ENCODE measurements around the gene TP53BP2. TPM values are rescaled to one million over a fixed set of nuclear protein-coding genes. Genes with fewer than 3 reads are reported as not detected.

The TP53BP2 gene
- total RNA-seq, 1 experiment from 2014 or later, result 32.0 TPM

DNA sequence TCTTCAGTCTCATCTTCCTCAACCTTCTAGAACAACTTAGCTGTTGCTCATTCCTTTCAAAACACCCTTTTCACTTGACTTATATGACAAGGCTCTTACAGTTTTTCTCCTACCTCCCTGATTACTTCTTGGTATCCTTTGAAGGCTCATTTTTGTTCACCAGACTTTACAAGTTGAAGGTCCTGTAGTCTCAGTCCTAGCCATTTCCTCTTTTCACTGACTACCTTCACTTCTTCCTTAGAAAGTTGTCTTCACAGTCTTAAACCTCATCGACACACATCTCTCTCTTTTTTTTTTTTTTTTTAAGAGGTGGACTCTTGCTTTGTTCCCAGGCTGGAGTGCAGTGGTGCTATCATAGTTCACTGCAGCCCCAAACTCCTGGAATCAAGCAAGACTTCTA is 6.6 kb upstream of the TP53BP2 start:
- no peaks in the 10 kb centered on the region for H4K20me1 ChIP-seq (ENCODE audit: low read length)
- TF ChIP-seq, protein P1, sequence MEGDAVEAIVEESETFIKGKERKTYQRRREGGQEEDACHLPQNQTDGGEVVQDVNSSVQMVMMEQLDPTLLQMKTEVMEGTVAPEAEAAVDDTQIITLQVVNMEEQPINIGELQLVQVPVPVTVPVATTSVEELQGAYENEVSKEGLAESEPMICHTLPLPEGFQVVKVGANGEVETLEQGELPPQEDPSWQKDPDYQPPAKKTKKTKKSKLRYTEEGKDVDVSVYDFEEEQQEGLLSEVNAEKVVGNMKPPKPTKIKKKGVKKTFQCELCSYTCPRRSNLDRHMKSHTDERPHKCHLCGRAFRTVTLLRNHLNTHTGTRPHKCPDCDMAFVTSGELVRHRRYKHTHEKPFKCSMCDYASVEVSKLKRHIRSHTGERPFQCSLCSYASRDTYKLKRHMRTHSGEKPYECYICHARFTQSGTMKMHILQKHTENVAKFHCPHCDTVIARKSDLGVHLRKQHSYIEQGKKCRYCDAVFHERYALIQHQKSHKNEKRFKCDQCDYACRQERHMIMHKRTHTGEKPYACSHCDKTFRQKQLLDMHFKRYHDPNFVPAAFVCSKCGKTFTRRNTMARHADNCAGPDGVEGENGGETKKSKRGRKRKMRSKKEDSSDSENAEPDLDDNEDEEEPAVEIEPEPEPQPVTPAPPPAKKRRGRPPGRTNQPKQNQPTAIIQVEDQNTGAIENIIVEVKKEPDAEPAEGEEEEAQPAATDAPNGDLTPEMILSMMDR (conservative IDR thresholded peaks at IDR 0.05; ENCODE audit: low read depth, low read length), result no peak
- no peak for TF ChIP-seq EZH2phosphoT487 (IDR thresholded peaks at IDR 0.05; ENCODE audit: borderline replicate concordance, low read length)
- TF ChIP-seq EZH2 (IDR thresholded peaks at IDR 0.05; ENCODE audit: low read length, unreplicated experiment), result no peak
- intact Hi-C loops (cut with micrococcal nuclease), result no loop called here
- H2AFZ ChIP-seq (ENCODE audit: low read length), result no peak overlapping the region
- ChIA-PET POLR2A (ENCODE audit: unreplicated experiment) (no interaction called here), CTCF (no interaction called here)
- H3K9me2 ChIP-seq (replicated peaks; ENCODE audit: low read length), result no peaks in the 10 kb centered on the region
- H3K36me3 ChIP-seq (ENCODE audit: low read depth, low read length), result no peaks in the 10 kb centered on the region
- H3K79me2 ChIP-seq (ENCODE audit: low read length), result no peaks in the 10 kb centered on the region
- no peak overlapping the region for H3K27ac ChIP-seq (ENCODE audit: low read length)
- H3F3A ChIP-seq (ENCODE audit: low read length, unreplicated experiment), result no peaks in the 10 kb centered on the region
- no peak overlapping the region for H3K9ac ChIP-seq (ENCODE audit: low read length)
- no peaks in the 10 kb centered on the region for H3K9me3 ChIP-seq (ENCODE audit: low read length)
- DNase-seq (no peak), ATAC-seq (no peak)
- no peak overlapping the region for H3K4me2 ChIP-seq (ENCODE audit: low read length)
- BruUV-seq (replicated peaks), result no TSS peak
- H3K4me1 ChIP-seq (ENCODE audit: insufficient read depth, low read length), result no peaks in the 10 kb centered on the region
- no peak overlapping the region for H3K4me3 ChIP-seq (ENCODE audit: low read length)
- H3K27me3 ChIP-seq (ENCODE audit: low read length), result no peaks in the 10 kb centered on the region

DNA sequence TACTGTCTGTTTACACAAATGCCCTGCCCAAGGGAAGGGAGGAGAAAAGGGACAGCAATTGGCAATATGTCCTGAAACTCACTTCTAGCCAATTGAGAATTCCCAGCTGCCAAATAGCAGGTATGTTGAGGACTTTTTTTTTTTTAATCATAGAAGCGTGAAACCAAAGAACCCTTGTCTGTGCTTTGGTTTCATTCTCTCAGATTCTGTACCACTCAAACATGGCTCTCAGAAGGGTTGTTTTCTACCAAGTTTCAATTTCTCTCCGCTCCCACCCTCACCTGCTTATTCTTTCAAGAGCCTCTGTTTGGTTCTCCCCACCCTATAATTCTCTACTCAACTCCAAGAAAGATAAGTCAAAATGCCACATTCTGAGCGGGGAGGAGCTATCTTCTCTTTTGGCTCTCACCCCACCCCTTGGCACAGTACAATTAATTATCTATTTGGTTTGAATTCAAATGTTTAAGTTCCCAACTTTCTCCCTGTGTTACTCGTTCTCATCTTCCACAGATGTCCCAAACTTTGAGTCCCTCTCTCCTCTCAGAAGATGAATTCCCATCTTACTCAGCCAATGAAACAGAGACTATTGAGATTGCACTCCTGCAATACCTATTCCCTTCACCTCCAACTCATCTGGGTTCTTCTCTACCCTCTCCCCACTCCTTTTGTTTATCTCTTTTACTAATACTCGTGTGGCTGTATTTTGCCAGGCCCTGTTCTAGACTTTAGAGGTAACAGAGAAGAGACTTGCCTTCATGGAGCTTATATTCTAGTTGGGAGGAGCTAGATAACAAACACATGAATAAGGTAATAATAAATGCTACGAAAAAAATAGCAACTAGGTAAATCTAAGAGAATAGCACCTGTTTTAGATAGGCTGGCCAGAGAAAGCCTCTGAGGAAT is 3.9 kb upstream of the TP53BP2 start:
- intact Hi-C loops (cut with micrococcal nuclease), result loop anchor here (5.0 to 10.0 kb wide), 2 partner anchors 75 to 142 kb away; no protein-coding TSS in a partner anchor
- no peaks in the 10 kb centered on the region for H3K9me2 ChIP-seq (replicated peaks; ENCODE audit: low read length)
- H3K9me3 ChIP-seq (ENCODE audit: low read length), result no peaks in the 10 kb centered on the region
- POLR2A ChIA-PET (ENCODE audit: unreplicated experiment), result no interaction called here
- H2AFZ ChIP-seq (ENCODE audit: low read length), result no peak overlapping the region
- H3K4me3 ChIP-seq (ENCODE audit: low read length), result no peak overlapping the region
- no peaks in the 10 kb centered on the region for H3K27me3 ChIP-seq (ENCODE audit: low read length)
- ATAC-seq, result no peak
- TF ChIP-seq EZH2 (IDR thresholded peaks at IDR 0.05; ENCODE audit: low read length, unreplicated experiment) (no peak), EZH2phosphoT487 (IDR thresholded peaks at IDR 0.05; ENCODE audit: borderline replicate concordance, low read length) (no peak)
- peaks cover 17% of the 10 kb centered on the region for H3K79me2 ChIP-seq (ENCODE audit: low read length)
- no peak overlapping the region for H3K4me2 ChIP-seq (ENCODE audit: low read length)
- no peak overlapping the region for H3K27ac ChIP-seq (ENCODE audit: low read length)
- H3K36me3 ChIP-seq (ENCODE audit: low read depth, low read length), result no peaks in the 10 kb centered on the region
- no peak overlapping the region for H3K9ac ChIP-seq (ENCODE audit: low read length)
- no TSS peak for BruUV-seq (replicated peaks)
- H3F3A ChIP-seq (ENCODE audit: low read length, unreplicated experiment), result no peaks in the 10 kb centered on the region
- no peak for DNase-seq
- peaks cover 4% of the 10 kb centered on the region; the same call in 1 of the 2 replicates for H4K20me1 ChIP-seq (ENCODE audit: low read length)
- H3K4me1 ChIP-seq (ENCODE audit: insufficient read depth, low read length), result peaks cover 8% of the 10 kb centered on the region
- CTCF ChIA-PET, result no interaction called here

DNA sequence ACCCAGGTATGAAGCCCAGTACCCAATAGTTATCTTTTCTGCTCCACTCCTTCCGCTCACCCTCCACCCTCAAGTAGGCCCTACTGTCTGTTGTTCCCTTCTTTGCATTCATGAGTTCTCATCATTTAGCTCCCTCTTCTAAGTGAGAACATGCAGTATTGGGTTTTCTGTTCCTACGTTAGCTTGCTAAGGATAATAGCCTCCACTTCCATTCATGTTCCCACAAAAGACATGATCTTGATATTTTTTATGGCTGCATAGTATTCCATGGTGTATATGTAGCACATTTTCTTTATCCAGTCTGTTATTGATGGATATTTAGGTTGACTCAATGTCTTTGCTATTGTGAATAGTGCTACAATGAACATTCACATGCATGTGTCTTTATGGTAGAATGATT is 2.8 kb upstream of the TP53BP2 start:
- intact Hi-C loops (cut with micrococcal nuclease), result loop anchor here (5.0 to 10.0 kb wide), 2 partner anchors 74 to 141 kb away; no protein-coding TSS in a partner anchor
- Histone ChIP-seq H3K27ac (ENCODE audit: low read length) (no peak overlapping the region), H4K20me1 (ENCODE audit: low read length) (peaks cover 13% of the 10 kb centered on the region), H3K4me3 (ENCODE audit: low read length) (no peak overlapping the region), H3K9ac (ENCODE audit: low read length) (no peak overlapping the region), H3K36me3 (ENCODE audit: low read depth, low read length) (no peaks in the 10 kb centered on the region), H2AFZ (ENCODE audit: low read length) (no peak overlapping the region), H3K4me2 (ENCODE audit: low read length) (no peak overlapping the region), H3K27me3 (ENCODE audit: low read length) (no peaks in the 10 kb centered on the region), H3K9me2 (replicated peaks; ENCODE audit: low read length) (no peaks in the 10 kb centered on the region), H3K9me3 (ENCODE audit: low read length) (no peaks in the 10 kb centered on the region), H3K79me2 (ENCODE audit: low read length) (peaks cover 27% of the 10 kb centered on the region), H3K4me1 (ENCODE audit: insufficient read depth, low read length) (peaks cover 15% of the 10 kb centered on the region), H3F3A (ENCODE audit: low read length, unreplicated experiment) (no peaks in the 10 kb centered on the region)
- ChIA-PET CTCF (no interaction called here), POLR2A (ENCODE audit: unreplicated experiment) (no interaction called here)
- ATAC-seq, result no peak
- TF ChIP-seq EZH2 (IDR thresholded peaks at IDR 0.05; ENCODE audit: low read length, unreplicated experiment) (no peak), EZH2phosphoT487 (IDR thresholded peaks at IDR 0.05; ENCODE audit: borderline replicate concordance, low read length) (no peak)
- TF ChIP-seq, protein P1 (conservative IDR thresholded peaks at IDR 0.05; ENCODE audit: low read depth, low read length), result no peak
- BruUV-seq (replicated peaks), result no TSS peak
- no peak for DNase-seq

Measured in PC-3 (cell line).